Testis (tissue), 2 donors: ENCODE data around the gene FAM78A.
"Not testable (repeated sequence)": the region's sequence is repeated elsewhere in the genome, so short reads cannot be mapped to it uniquely, and the experiment has no call there.

Experiments
- CTCF ChIP-seq, 3 experiments: fragments of 450-650 bp in 2 of 3; fragments of 200-600 bp in 1 of 3; sonication (generic) in 1 of 3; IDR thresholded peaks; one replicate each; pipeline ENCODE4 v1.5.1; 2016 to 2019; ENCODE audit warnings: antibody characterized with exemption in 3 of 3, mild to moderate bottlenecking in 2 of 3, moderate library complexity in 1 of 3
- POLR2A ChIP-seq: fragments of 450-650 bp; IDR thresholded peaks from one replicate; pipeline ENCODE4 v1.6.1; 2017; ENCODE audit warnings: antibody characterized with exemption, mild to moderate bottlenecking, moderate library complexity

- not testable (repeated sequence) for TF ChIP-seq CTCF (IDR thresholded peaks at IDR 0.05); POLR2A
Observed at GRCh38 chr9:131211920-131212319, 64.4 kb downstream of the FAM78A start.
